SIG-M5 treated with dmso at 0.1 percent for 504 hours (cell line): ENCODE data around the gene VPS16.

ENCODE experiments used
- DNase-seq: peaks from one replicate; lab custom pipeline; 2025; ENCODE audit not compliant: unreplicated experiment; lab: John Stamatoyannopoulos, UW

Gene VPS16

DNA sequence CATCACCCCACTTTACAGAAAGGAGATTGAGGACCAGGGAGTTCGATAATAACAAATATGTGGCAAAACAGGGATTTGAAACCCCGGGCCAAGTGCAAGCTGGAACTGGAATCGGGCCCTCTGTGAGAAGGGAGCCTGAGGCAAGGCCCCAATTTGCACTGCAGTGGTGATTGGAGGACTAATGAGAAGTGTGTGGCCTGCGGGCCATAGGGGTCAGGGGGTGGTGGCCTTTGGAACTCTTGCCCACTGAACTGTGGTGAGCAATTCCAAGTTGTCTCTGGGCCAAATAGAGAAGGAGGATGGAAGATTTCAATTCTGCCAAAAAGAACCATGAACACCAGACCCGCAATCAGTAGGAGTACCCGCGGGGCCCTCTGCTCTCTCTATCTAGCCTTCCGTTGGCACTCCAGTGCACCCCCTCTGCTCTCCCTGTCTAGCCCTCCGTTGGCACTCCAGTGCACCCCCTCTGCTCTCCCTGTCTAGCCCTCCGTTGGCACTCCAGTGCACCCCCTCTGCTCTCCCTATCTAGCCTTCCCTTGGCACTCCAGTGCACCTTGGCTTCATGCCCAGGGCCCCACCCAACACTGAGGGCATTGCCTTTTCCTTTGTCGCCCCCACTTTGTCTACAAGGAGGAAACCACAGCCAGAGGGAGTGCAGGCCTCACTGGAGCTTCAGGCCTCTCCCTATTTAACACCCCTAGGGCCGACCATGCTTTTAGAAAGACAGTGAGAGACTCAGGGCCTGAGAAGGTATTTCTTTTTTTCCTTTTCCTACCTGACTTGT is 26.7 kb downstream of the VPS16 start:
- no peak for DNase-seq

DNA sequence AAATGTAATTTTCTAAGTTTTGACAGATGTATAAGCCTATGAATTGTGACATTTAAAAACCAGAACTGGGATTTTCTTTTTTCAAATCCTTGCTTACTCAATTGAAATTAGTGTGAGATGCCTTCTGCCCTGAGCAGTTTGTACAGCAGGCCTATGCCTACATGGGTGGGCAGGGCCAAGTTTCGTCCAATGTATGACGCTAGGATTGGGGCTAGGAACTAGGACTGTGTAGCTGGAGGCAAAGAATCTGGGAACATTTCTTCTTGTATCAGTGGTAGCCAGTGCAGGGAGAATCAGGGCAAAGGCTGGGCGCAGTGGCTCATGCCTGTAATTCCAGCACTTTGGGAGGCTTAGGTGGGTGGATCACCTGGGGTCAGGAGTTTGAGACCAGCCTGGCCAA is 28.8 kb downstream of the VPS16 start:
- DNase-seq = no peak

DNA sequence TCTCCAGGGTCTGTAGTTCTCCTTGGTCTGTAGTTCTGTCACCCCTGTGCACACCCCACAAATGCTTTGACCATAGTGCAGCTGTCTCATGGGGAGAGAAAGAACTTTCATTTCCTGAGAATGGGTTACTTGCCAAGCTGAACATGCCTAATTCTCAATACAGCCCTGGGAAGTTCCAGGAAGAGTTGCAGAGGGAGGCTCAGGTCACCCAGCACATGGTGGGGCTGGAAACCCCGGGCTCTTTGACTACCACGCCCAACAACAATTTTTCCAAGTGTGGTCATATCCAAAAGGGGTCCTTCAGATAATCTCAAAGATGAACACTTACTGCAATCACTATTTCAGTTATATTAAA is 30.5 kb downstream of the VPS16 start:
- DNase-seq = no peak

DNA sequence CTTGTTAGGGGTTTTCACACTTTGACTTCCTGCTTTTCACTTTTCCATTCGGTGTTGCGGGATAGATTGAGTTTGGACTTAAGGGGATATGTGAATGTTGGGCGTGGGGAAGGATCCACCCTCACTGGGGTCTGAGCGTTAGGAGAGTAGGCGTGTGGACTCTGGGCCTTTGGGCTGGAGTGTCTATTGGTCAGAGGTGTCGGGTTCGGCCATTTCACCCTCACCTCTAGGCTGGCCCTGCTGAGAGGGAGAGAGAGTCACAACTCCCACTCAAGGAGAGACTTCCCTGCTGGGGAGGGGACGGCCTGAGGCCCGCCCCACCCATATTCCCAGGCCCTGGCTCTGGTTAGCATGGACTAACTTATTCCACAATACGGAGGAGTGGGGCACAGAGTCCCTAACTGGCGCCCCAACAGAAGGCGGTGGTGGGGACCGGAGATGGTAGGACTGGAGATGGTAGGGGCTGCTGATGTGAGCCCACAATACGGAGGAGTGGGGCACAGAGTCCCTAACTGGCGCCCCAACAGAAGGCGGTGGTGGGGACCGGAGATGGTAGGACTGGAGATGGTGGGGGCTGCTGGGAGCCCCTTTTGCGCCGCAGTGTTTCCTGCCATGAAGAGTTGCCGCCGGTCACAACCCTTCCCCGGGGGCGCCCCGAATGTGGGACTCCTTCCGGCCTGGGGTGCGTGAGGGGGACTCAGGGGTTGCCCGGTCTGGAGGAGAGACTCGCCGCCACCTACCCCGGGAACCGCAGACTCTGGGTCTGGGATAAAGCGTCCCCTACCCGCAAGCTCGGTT is 31.3 kb downstream of the VPS16 start:
- DNase-seq = no peak

DNA sequence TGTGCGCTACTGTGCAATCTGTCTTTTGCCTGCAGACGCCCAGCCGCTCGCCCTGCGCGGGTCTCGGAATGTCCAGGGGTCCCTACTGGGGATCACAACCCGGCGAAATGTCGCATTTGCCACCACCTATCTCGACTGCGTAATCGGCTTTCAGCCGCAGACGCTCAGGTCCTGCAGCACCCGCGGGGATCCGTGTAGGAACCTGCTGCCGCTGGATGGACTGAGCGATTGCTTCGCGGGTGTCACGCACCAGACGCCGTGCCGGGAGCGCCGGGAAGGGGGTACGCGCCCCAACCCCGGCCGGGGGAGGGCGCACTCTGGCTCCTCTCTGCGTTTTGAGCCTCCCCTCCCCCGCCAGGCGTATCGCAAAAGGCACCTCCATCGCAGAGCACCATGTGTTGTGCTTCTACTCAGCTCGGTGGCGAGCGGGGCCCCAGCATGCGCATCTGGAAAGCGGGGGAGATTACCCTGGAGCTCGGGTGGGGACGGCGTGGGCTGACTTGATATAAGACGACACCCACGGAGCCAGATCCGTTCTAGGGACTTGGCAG is 32.0 kb downstream of the VPS16 start:
- DNase-seq = peak; percentile 52

DNA sequence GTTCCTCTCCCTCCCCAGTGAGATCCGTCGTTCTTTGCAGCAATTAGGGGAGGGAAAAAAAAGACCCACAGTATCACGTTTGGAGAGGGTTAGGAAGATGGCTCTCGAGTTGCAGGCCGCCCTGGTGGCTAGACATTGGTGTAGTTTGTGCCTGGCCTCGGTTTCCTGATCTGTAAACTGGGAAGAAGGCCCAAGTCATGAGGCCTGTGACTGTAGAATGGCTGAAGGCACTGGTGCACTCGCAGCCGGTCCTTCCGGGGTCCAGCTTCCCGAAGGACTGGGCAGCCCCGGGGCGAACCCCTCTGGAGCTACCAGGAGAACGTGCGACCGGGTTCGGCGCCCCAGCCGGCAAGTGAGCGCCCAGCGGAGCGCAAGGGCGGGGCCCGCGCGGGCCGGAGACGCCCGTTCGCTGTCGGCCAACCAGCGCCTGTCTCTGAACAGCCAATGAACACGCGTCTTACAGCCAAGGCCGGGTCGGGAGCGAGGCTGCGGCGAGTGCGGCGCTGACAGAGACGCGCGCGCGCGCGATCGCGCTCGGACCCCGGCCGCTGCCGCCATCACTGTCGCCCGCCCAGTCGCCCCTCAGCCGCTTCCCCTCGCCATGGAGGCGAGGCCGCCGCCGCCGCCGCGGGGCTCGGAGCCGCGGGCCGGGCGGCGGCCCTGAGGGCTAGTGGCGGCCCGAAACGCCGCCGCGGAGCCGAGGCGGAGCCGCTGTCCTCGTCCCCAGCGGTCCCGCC is 32.6 kb downstream of the VPS16 start, which contains the start of gene PTPRA:
PTPRA (plus strand) TSS at position 472 of the 737 bp plus-strand sequence. CDS start 90,797 bp downstream, outside the sequence.
- DNase-seq = peak; percentile 91

DNA sequence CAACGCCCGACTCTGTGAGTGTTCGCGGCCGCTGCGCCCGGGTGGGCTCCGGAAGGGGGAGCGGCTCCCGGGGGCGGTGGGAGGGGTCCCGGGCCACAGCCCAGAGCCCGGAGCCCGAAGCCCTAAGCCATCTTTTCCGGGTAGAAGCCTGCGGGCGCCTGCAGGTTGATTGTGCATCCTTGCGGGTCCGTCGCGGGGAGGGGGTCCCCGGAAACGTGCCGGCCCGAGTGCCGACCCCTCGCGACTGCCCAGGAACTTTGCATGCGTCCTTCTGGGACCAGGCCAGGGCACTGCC is 33.1 kb downstream of the VPS16 start:
- DNase-seq = no peak

DNA sequence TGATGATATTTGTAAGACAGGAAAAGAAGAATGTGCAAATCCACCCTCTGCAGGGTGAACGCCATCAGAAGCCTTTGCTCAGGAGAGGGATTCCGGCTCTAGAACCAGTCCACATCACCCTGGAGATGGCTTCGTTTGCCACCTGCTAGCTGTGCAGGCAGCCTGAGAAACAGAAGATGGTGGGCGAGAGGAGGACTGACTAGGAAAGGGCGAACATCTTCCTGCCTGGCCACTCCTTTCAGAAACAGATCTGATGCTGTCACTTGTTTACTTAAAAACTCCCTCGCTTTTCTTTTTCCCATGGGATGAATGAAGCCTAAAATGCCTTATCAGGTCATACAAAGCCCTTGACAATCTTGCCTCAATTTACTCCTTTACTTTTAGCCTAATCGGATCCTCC is 33.9 kb downstream of the VPS16 start:
- DNase-seq = no peak

DNA sequence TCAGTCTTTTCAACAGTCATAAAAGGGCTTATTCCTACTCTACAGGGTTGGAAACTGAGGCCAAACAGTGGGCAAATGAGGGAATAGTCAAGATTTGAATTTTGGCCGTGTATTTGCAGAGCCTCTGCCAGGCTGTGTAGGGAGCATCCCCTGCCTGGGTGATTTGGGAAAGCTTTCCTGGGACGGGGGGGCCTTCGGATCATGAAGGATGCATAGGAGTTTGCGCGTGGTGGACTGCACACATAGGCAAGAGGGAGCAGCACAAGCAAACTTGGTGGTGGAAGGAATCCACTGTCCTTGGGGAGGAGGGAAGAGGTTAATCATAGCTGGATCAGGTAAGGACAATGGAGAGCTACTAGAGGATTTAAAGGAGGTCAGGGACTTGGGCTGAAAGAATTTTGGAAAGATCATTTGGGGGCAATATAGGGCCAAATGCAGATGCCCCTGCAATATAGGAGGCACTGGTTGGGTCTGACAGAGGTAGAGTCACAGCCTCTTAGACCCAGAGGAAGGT is 35.2 kb downstream of the VPS16 start:
- DNase-seq = no peak

DNA sequence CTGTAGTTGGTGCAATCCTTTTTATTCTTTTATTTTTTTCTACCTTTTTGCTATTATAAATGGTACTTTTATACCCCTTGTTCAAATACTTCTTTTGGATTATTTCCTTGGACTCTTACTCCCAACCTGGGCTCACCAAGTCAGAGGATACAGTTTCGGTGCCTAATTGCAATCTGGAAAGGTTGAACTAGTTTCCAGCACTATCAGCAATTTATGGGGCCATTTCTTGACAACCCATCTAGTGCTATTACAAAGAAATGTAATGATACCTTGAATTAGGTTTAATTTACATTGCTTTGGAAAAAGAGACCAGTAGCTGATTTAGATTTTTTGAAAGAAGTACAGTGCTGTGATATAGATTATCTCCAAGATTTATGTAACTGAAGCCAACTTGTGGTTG is 38.0 kb downstream of the VPS16 start:
- DNase-seq = no peak

DNA sequence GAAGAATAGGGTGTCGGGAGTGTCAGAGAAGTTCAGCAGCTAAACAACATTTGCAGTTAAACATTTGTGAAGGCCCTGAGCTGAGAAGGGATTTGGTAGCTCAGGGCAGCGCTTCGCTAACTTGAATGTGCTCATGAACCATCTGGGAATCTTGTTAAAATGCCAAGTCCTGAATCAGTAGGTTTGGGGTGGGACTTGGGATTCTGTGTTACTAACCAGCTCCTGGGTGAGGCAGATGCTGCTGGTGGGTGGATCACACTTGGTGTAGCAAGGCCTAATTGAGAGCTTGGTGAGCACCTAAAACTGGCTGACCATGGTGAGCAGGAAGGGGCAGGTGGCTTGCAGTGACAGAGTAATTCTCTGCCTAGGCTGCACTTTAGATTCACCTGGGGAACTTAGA is 38.6 kb downstream of the VPS16 start:
- DNase-seq = no peak

DNA sequence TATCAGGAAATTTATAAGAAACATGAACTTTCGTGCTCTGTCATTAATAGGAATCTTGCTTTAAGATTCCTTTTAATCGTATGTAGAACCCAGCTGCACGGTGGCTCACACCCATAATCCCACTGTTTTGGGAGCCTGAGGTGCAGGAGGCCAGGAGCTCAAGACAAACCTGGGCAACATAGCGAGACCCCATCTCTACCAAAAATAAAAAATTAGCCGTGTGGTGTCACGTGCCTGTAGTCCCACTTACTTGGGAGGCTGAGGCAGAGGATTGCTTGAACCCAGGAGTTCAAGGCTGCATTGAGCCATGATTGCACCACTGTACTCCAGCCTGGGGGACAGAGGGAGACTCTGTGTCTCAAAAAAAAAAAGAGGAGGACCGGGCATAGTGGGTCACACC is 40.1 kb downstream of the VPS16 start:
- DNase-seq = no peak

DNA sequence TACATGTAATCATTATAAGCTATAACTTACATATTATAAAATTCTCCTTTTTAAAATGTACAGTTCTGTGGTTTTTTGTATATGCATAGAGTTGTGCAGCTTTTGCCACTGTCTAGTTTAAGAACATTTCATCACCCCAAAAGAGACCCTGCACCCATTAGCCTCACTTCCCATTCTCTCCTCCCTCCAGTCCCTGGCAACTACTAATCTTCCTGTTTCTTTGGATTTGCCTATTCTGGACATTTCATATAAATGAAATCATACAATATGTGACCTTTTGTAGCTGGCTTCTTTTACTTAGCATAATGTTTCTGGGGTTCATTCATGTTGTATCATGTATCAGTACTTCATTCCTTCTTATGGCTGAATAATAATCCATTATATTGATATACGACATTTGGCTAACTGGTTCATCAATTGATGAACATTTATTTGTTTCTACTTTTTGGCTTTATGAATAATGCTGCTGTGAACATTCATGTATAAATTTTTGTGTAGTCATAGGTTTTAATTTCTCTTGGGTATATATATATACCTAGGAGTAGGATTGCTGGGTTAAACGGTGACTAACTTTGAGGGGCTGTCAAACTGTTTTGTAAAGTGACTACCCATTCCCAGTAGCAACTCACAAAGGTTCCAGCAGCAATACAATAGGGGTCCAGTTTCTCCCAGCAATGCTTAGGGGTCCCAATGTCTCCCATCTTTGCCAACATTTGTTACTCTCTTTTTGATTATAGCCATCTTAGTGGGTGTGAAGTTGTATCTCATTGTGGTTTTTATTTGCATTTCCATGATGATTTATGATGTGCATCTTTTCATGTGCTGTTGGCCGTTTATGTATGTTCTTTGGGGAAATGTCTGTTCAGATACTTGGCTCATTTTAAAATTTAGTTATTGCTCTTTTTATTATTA is 43.4 kb downstream of the VPS16 start:
- DNase-seq = no peak

DNA sequence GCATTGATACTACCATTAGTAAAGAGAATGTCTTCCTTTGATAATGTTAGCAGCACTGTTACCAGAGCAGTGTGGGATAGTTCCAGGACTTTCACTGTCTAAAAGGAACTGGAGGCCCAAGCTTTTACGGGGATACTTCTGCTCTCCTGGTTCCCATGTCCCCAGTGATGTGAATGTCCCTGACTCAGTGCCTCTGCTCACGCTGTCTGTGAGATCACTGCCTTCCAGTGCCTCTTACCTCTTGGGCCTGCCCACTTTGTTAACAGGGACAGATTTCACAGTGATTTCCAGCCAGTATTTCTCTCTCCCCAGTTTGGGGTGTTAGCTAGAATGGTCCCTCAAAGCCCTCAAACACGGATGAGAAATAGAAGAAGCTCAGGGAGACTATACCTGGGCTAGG is 47.2 kb downstream of the VPS16 start:
- DNase-seq = no peak

DNA sequence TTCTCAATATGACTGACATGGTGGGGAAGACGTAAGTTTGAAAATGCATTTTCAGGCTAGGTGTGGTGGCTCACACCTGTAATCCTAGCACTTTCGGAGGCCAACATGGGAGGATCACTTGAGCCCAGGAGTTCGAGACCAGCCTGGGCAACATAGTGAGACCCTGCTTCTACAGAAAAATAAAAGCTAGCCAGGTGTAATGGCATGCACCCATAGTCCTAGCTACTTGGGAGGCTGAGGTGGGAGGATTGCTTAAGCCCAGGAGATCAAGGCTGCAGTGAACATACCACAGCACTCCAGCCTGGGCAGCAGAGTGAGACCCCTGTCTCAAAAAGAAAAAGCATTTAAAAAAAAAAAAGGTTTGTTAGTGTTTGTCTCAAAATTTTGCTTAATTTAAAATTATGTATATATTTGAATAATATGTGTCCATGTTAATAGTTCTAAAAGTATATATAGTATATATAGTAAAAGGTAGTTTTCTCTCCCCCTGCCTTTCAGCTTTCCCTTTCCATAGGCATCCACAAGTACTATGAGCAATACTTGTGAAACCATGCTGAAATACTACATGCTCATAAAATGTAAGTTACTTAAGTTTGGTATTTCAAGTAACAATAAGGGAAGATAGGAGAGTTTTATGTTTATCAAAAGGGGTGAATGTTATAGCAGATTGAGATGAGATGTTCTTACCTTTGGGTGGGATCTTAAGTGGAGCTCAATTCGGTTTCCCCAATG is 47.8 kb downstream of the VPS16 start:
- DNase-seq = peak; percentile 11

DNA sequence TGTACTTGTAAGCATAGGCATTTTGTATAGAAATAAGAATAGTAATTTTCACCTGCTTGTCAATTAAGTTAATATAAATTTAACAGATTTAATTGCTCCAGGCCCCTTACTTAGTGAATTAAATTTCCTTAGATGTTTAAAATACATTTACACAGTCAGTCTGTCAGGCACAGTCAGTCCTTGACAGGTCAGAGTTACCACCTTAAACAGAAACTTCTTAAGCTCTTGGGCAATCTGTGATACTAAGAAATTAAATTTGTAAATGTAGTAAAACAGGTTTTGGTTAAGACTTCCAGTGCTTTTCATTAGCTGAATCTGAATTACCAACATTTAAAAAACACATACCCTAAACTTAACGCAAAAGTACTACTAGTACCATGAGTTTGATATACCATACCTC is 48.7 kb downstream of the VPS16 start:
- DNase-seq = no peak

DNA sequence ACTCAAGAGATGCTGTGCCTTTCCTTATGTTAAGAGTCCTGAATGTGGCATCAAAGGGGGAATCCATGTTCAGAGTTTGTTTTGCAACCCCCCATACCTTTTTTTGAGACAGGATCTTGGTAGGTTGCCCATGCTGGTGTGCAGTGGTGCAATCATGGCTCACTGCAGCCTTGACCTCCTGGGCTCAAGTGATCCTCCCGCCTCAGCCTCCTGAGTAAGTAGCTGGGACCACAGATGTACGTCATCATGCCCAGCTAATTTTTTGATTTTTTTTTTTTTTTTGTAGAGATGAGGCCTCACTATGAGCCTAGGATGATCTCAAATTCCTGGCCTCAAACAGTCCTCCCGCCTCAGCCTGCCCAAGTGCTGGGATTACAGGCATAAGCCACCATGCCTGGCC is 49.3 kb downstream of the VPS16 start:
- no peak for DNase-seq

DNA sequence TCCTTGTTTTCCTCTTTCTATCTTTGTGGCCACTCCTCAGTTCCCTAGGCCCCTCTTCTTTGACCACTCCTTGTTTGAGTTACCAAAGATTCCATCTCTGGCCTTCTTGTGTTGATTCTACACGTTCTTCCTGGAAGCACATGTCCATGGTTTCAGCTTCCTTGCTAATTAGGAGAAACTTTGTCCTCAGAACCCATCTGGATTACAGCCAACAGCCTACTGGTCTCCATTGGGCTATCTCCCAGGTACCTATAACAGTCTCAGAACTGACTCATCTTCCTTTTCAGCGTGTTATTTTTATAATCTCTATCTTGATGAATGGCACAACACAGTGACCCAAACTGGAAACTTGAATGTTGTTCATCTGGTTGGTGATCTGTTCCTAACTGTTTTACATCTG is 50.2 kb downstream of the VPS16 start:
- no peak for DNase-seq

DNA sequence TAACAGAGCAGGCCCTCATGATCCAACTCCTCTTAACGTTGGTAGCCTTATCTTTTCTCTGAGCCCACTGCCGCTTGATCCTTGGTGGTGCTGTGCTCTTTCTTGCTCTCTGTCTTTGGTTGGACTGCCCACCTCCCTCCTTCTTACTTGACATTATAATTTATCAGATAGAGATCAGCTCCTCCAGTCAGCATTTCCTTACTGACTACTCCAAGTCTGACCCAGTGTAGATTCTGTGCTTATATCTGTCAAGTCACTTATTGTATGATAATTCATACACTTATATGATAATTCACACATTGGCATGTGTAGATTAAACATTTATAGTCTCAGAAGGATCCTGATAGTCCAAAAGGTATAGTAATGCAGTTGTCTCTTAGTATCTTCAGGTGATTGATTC is 50.8 kb downstream of the VPS16 start:
- DNase-seq = no peak

DNA sequence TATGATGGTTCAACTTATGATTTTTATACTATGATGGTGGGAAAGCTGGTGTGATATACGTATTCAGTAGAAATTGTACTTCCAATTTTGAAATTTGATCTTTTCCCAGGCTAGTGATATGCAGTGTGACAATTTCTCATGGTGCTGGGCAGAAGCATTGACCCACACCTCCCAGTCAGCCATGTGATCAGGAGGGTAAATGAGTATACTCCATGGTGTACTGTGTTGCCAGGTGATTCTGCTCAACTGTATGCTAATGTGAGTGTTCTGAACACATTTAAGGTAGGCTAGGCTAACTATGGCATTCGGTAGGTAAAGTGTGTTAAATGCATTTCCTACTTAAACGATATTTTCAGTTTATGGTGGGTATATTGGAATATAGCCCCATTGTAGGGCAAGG is 51.8 kb downstream of the VPS16 start:
- DNase-seq = no peak
